HL-60 (cell line): Measurements from ENCODE around the gene ZNF618.

Experiments used
- DNase-seq, 2 experiments: peaks; one replicate each; pipeline ENCODE4 v3.0.0-alpha.2; 2010 to 2020; ENCODE audit warnings: low read depth in 1 of 2, low spot score in 1 of 2
- H3K27ac ChIP-seq: fragments of 250-450 bp; sonication (Bioruptor Pico); replicated peaks from 2 replicates; pipeline ENCODE4 v1.5.1; 2020; ENCODE audit warnings: mild to moderate bottlenecking, moderate library complexity
- H3K27me3 ChIP-seq: fragments of 250-450 bp; sonication (Bioruptor Pico); 2 replicates; pipeline ENCODE4 v1.5.1; 2021; ENCODE audit warnings: mild to moderate bottlenecking, moderate library complexity; ENCODE audit not compliant: insufficient read depth, poor library complexity, severe bottlenecking
- H3K4me3 ChIP-seq: replicated peaks from 2 replicates; pipeline ENCODE4 v1.5.1; 2011; ENCODE audit warnings: mild to moderate bottlenecking, control low read depth, low read length; ENCODE audit not compliant: insufficient read depth
- CTCF ChIP-seq: IDR thresholded peaks from one replicate; pipeline ENCODE4 v1.5.1; 2011; ENCODE audit warnings: low read length, control low read depth, inconsistent platforms; ENCODE audit not compliant: insufficient read depth
- GABPA ChIP-seq: IDR thresholded peaks from 2 replicates; pipeline ENCODE4 v1.6.1; 2012; ENCODE audit warnings: low read depth
- POLR2AphosphoS5 ChIP-seq: IDR thresholded peaks from 2 replicates; pipeline ENCODE4 v1.6.1; 2012; ENCODE audit warnings: low read depth
- REST ChIP-seq: IDR thresholded peaks from 2 replicates; pipeline ENCODE4 v1.6.1; 2012; ENCODE audit warnings: low read depth; ENCODE audit not compliant: insufficient replicate concordance
- SPI1 ChIP-seq: IDR thresholded peaks from 2 replicates; pipeline ENCODE4 v1.6.1; 2012; ENCODE audit warnings: low read depth, mild to moderate bottlenecking, borderline replicate concordance

Gene ZNF618

GRCh38 chr9:113879318-113879717 is 3.2 kb downstream of the ZNF618 start:
- no peak for DNase-seq
- Histone ChIP-seq H3K27ac (no peak overlapping the region), H3K4me3 (no peak overlapping the region), H3K27me3 (peaks cover 12% of the 10 kb centered on the region)
- TF ChIP-seq GABPA (no peak), CTCF (no peak), SPI1 (no peak), REST (no peak), POLR2AphosphoS5 (no peak)

- no peak for DNase-seq
- H3K4me3 ChIP-seq: no peak overlapping the region
- H3K27ac ChIP-seq: no peak overlapping the region
- TF ChIP-seq GABPA (no peak), REST (no peak), POLR2AphosphoS5 (no peak), CTCF (no peak), SPI1 (no peak)
- H3K27me3 ChIP-seq: peaks cover 6% of the 10 kb centered on the region
These were observed 3.8 kb downstream of the ZNF618 start for GRCh38 chr9:113879911-113880310.

GRCh38 chr9:113882181-113882580 is 6.1 kb downstream of the ZNF618 start:
- Histone ChIP-seq H3K4me3 (no peak overlapping the region), H3K27ac (no peak overlapping the region)

More at GRCh38 chr9:113882181-113882580, 6.1 kb downstream of the ZNF618 start:
- TF ChIP-seq GABPA (no peak), POLR2AphosphoS5 (no peak), REST (no peak), SPI1 (no peak), CTCF (no peak)
- no peaks in the 10 kb centered on the region for H3K27me3 ChIP-seq
- no peak for DNase-seq
